Occipital lobe (tissue), 2 donors: ENCODE measurements around the gene TAS1R1. TPM values are rescaled to one million over a fixed set of nuclear protein-coding genes. Genes with fewer than 3 reads are reported as not detected.
"Not testable (repeated sequence)": the region's sequence is repeated elsewhere in the genome, so short reads cannot be mapped to it uniquely, and the experiment has no call there.

ENCODE experiments used
- DNase-seq: peaks from one replicate; lab custom pipeline; 2025; lab: John Stamatoyannopoulos, UW
- total RNA-seq: library from RNA; depleted of rRNA; stranded (reverse); fragments of >200 nt; gene quantifications from one replicate; pipeline ENCODE4 v1.2.3, GENCODE V29; 2014

Gene TAS1R1
- total RNA-seq, 1 donor from 2014 or later: not detected

- DNase-seq: no peak
Measured at GRCh38 chr1:6588128-6588892, 33.2 kb downstream of the TAS1R1 start.

GRCh38 chr1:6588893-6589520, 33.9 kb downstream of the TAS1R1 start:
- DNase-seq: no peak

- no peak for DNase-seq
Measured at GRCh38 chr1:6590046-6590445, 34.9 kb downstream of the TAS1R1 start.

- no peak for DNase-seq
Measured at GRCh38 chr1:6591222-6591621, 36.1 kb downstream of the TAS1R1 start.

- DNase-seq: no peak
Measured at GRCh38 chr1:6591644-6592043, 36.5 kb downstream of the TAS1R1 start.

- no peak for DNase-seq
Measured at GRCh38 chr1:6592441-6592840, 37.3 kb downstream of the TAS1R1 start.

GRCh38 chr1:6592865-6593593, 37.9 kb downstream of the TAS1R1 start:
- no peak for DNase-seq

GRCh38 chr1:6593810-6594209, 38.7 kb downstream of the TAS1R1 start:
- no peak for DNase-seq

GRCh38 chr1:6594977-6595740, 40.1 kb downstream of the TAS1R1 start:
- DNase-seq: no peak

- DNase-seq: no peak
Measured at GRCh38 chr1:6596351-6596750, 41.2 kb downstream of the TAS1R1 start.

- DNase-seq: no peak
Measured at GRCh38 chr1:6596886-6597776, 42.0 kb downstream of the TAS1R1 start.

- no peak for DNase-seq
Measured at GRCh38 chr1:6597777-6598131, 42.6 kb downstream of the TAS1R1 start.

- peak; percentile 30 for DNase-seq
Measured at GRCh38 chr1:6599141-6599975, 44.3 kb downstream of the TAS1R1 start.

- DNase-seq: not testable (repeated sequence)
Measured at GRCh38 chr1:6599991-6600390, 44.9 kb downstream of the TAS1R1 start.

- no peak for DNase-seq
Measured at GRCh38 chr1:6600410-6601048, 45.4 kb downstream of the TAS1R1 start.

- DNase-seq: peak; percentile 72
Measured at GRCh38 chr1:6601049-6601922, 46.2 kb downstream of the TAS1R1 start.

GRCh38 chr1:6601923-6602668, 47.0 kb downstream of the TAS1R1 start:
- peak; percentile 58 for DNase-seq
